ENCODE data around the gene ACYP2. TPM values are rescaled to one million over a fixed set of nuclear protein-coding genes. Genes with fewer than 3 reads are reported as not detected.

ACYP2 gene
- total RNA-seq, 1 donor from 2014 or later = 7.3 TPM

DNA sequence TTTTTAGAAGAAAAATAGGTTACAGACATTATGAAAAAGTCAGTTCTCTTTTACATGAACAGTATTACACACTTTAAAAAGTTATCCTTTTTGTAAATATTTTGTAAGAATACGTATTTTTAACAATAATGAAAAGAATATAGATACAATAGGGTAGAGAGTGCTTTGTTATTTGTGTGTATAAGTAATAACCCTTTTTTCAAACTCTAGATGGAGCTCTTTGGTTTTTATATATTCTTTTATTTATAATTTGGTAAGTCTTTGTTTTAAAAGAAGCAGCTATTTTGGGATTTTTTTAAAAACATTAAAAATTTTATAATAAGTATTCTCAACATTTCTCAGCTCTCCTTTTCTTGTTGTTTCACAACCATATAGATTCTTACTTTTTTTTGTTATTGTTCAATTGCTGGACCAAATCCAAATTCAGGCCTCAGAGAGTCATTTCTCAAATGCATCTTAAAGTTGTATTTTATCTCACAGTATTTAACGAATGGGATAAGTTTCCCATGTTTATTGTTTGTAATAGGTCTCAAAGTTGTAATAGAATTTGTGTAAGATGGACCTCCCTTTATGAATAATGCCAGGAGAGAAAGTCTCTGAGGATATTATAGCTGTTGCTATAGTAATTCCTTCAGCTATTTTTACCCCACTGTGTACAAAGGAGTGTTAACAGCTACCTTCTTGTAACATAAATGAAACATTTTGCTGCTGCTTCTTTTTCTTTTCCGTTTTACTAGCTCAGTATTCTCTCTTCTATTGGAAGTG is 46.4 kb downstream of the ACYP2 start:
- no peak for ATAC-seq

DNA sequence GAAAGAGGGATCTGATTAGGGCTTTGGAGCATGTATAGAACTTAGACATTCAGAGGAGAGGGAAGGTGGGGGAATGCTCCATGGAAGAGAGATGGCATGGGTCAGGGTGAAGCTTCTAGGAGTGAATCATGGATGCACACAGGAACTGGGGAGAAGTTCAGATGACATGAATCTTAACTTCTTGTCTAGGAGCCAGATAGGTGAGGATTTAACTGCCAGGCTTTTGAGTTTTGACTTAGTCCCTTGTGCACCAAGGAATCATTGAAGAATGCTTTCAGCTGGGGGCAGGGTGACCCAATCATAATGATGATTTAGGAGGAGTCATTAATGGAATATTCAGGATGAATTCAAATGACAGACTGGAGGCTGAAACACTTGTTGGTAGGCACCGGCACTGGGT is 48.7 kb downstream of the ACYP2 start:
- no peak for ATAC-seq

DNA sequence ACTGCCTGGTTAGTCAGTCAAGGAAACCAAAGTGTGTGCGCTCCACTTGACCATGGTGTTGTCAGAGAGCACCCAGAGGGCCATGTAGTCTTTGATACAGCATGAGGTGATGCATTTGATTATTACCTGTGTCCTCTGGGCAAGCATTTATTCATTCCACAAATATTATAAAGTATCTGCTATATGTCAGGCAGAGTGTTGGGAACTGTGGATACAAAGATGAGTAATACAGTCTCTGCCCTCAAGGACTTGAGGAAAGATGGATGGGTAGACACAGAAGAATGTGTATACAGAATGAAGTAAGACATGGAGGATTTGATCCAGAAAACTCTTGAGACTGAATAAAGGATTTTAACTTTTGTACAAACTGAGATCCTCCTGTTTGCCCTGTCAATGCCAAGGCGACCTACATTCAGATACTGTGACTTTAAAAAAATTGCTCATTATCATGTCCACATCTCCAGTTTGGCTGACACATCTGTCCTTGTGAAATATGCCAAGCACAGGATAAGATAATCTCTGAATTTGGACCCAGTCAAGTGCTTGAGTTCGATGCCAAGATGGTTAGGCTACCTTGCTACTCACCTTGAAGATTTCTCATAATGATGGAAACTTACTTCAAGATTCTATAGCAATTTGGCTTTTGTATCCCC is 50.8 kb downstream of the ACYP2 start:
- ATAC-seq = no peak

DNA sequence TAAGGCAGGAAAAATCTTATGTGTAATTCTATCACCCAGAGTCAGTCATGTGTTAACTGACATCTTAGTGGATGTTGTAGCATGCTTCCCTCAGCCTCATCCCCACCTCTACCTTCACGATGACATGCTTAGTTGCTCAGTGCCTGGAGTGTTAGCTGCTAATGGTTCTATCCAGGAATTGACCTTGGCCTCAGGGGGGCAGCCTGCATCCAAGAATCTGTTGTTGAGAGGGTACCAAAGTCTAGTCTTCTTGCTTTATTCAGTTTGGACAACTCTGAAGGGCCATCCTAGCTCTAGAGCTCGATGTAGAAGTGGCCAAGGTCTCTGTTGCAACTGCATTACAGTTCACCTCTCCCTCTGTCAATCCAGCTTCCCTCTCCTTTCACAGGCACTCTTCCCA is 61.2 kb downstream of the ACYP2 start:
- ATAC-seq = no peak

DNA sequence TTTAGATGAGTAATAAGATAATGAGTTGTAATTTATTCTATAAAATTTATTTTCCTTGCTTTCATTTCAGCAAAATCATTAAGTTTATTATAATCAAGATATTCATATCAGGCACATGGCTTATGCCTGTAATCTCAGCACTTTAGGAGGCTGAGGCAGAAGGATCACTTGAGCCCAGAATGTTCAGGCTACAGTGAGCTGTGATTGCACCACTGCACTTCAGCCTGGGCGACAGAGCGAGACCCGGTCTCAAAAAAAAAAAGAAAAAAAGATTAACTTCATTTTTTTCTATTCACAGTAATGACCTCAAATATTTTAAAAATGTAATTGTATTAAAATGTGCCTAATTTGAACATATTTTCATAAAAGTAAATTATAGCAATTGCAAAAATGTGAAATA is 67.9 kb downstream of the ACYP2 start:
- ATAC-seq = no peak

DNA sequence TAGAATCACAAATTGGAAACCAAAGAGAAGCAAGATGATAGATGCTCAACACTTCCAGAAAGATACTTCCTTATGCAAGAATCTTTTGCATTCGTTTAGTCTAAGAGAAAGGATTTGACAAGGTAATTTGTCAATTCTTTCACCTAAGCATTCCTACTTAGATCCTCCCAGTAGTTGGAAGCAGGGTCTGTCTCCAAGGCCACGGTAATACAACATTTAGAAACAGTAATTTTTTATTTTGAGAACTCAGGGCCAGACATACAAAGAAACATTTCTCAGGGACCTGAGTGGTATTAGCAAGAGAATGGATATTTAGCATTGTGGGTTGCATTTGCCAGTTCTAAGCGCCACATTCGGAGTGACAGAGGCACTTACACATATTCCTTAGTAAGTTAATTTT is 68.6 kb downstream of the ACYP2 start:
- ATAC-seq = no peak

DNA sequence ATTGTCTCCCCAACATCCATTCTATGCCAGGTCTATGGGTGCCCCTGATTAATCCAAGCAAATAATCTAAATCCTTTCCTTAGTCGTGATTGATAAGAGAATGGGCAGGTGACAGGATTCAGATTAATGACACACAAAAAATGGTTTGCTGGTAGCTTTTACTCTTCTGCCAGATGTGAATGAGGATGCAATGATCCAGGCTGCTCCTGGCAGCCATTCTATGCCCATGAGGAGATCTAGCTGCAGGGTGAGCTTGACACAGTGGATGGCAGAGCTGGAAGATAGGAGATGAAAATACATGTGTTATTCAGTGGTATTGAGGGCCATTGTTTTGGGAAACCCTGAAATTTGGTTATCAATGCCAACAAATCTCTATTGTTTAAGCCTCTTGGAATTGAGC is 69.7 kb downstream of the ACYP2 start:
- no peak for ATAC-seq

DNA sequence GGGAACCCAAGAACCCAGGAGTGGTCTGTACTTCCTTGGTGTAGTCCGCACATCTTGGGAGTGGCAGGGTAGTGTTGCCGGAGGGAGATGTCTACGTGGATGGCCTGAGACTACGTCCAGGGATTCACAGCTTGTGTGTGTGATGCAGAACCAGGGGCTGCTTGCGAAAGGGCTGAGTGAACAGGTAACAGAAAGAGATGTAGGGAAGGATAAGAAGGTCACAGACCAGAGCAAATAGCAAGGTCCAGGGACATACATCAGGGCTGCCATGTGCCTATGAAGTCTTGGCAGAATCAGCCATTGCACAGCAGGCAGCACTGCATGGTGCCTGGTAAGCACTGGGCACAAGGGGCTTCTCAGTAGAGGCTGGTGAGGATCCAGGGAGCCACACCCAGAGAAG is 71.9 kb downstream of the ACYP2 start:
- no peak for ATAC-seq

DNA sequence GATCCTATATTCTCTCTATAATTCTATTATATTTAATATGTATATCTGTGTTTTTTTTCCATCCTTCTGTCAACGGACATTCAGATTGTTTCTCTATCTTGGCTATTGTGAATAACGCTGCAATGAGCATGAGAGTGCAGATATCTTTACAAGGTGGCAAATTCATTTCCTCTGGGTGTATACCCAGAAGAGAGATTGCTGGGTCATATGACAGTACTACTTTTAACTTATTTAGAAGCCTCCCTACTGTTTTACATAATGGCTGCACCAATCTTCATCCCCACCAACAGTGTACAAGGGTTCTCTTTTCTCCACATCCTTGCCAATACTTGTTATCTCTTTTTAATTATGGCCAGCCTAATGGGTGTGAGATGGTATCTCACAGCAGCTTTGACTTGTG is 74.1 kb downstream of the ACYP2 start:
- no peak for ATAC-seq

DNA sequence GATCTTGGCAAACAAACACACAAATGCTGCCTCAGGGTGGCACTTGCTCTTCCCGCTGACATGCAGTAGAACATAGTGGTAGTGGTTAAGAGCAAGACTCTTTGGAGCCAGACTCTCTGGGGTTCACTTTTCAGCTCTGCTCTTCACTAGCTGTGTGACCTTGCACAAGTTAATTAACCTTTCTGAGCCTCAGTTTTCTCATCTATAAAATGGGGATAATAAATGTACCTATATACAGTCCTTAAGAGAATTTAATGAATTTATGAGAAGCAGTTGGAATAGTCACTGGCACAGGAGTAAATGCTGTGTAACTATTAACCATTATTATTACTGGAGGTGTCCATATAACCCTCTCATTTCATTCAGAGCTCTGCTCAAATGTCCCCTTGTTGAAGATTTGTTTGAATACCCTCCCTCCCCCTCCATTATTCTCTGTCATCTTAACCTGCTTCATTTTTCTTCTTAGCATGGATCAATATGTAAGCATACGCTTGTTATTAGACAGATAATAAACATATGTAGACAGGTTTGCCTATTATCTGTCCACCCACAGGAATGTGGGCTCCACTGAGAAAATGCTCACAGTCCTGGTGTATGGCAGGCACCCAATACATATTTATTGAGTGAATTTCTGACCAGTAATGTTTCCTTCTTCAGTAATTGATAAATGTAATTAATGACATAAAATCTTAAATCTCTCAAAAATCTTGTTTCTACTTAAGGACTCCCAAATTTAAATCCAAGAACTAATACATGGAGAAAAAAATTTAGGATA is 76.1 kb downstream of the ACYP2 start:
- ATAC-seq = no peak

DNA sequence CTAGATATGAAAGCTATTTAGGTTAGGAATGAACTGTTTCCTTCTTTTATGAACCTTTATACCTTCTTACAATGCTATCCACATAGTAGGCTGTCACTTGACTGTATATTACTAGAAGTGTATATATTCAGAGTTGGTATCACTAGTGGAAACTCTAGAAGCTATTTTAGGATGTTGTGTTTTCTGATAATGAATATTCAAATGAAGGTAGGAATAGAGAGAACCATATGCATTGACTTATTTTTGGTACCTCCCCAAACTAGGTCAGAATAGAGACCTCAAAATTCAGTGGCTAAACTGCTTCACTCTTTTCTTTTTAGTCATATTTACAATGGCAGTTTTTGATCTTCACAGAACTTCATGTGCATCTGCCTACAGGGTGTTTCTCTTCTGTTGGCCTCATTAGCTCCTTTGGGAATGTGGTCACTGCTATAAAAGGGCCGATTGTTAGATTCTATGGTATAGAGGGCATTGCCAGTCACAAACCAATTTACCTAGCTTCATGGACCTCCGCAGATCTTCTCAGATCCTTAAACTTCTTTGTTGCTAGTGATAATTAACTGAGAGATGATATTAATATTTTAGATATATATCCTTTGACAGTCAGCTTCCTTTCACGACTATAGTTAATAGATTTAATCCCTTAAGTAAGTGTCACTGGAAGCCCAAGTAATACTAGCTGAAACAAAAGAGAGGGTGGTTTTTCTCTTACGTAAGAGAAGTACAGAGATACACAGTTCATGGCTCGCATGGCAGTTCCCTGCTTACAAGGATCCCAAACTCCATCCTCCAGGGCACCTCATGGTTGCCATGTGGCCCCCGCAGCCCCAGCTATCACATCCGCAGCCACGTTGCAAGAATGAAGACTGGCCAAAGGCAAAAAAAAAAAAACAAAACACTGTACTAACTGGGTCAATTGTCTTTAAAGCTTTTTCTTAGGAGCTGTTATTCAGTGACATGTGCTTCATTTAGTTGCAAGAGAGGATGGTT is 79.6 kb downstream of the ACYP2 start:
- ATAC-seq = no peak

DNA sequence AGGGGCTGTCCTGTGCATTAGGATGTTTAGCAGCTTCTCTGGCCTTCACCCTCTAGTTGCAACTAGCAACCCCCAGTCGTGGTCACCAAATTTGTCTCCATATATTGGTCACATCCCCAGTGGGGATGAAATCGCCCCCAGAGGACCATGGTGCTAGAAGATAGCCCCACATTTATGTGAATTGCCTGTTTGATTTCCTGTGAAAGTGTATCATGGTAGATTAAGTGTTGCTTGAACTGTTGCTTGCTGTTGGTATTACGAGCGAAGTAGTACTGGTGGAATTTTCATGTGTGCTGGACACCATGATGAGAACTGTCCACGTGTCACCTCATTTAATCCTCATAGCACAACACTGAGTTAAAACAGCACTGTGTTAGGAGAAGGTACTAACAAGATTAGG is 81.2 kb downstream of the ACYP2 start:
- ATAC-seq = no peak

DNA sequence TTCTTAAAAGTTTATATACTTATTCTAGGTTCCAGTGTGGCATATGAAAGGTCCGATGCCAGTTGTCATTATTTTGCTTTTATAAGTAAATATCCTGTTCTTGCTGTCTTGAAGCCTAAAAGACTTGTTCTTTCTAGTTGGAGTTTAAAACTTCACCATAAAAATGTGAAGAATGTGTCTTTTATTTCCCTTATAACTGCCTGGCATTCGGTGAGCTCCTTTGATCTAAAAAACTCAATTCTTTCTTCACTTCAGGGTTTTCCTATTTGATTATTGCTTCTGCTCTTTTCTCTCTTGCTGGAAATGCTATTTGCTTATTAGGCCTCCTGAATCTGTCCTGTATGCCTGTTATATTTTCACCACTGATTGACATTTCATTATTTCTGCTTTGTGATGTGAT is 89.1 kb downstream of the ACYP2 start:
- no peak for ATAC-seq

DNA sequence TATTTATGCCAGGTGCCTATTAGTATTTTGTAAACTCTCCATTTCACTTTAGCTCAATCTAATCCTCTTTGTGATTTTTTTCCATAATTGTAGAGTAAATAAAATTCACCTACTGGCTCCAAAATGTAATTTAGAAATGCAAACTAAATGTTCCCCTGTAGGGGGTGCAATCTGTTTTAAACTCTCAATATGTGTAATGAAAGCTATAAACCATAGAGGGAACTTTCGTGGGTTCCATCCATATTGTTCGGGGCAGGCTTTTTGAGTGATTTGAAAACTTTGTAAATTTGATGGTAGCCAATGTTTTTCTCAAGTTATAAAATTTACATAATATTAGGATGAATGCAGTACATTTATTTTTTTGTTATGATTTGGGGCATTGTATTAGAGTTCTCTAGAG is 91.2 kb downstream of the ACYP2 start:
- ATAC-seq = no peak

DNA sequence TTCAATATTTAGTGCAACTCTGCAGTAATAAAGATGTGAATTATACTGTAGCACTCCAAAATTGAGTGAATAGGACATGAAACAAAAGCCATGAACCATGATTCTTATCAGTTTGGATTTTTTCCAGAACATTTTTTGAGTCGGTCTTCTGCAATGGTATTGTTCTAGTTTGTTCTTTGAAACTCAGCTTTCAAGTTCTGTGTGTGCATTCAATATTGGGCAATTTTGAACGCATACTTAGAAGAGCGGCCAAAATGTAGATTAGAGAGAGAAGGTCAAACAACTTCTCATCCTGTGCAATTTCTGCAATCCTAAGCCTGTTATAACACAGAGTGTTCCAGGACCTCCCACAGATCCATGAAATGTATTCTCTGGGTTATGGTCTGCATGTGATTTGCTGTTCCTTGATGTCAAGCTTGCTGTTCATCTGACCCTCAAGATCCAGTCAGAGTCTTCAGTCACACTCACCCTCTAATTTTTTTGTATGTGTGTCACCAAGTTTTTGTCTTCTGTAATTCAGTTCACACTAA is 92.3 kb downstream of the ACYP2 start:
- no peak for ATAC-seq

DNA sequence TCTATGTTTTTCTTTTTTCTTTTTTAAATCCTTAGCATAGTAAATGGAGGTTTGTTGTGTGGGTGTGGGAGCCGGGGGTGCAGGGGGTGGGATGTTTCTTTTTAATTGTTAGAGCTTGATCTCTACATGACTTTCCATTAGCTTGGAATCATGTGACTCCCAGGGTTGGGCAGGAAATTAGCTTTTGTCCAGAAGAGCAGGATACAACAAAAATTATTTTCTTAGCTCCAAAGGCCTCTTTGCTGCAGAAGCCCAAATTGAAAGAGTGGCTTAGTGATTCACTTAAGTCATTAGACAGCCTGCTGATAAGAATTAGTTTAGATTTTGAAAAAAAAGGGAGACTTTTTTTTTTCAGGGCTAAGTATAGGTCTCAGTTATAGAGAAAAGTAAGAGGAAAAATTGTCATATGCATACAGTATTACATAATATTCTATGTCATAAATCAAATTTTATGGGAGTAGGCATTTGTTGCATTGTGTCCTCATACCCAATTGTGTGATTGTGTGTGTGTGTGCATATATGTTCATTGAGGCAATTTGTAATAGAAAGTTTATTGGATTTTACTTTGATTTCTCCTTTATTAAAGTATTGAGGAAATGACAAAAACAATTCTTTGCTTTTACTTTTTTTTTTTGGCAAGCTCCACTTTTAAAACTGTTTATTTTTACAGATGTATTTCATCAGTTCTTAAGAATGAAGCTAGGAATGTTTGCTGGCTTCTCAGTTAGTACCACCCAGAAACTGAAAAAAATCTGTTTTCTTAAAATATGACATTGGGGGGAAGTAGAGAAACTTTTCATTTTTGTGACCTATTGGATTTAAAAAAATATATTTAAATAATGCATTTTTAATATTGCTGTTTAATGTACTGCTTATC is 93.2 kb downstream of the ACYP2 start:
- ATAC-seq = no peak

DNA sequence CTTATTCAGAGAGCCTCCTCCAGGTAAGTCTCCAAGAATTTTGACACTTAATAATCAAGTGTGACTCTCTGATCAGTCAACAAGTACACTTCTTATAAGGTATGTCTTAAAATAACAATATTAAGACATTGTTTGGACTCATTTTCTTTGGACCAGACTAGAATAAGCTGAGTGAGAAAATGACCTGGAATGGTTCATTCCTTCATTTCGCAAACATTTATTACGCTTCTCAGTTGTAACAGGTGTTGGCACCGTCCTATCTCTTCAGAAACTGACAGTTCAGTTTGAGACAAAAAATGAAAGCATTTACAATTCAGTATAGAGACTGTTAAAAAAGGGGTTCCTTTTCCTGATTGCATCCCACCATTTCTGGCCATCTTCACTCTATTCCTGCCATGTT is 94.0 kb downstream of the ACYP2 start:
- no peak for ATAC-seq

DNA sequence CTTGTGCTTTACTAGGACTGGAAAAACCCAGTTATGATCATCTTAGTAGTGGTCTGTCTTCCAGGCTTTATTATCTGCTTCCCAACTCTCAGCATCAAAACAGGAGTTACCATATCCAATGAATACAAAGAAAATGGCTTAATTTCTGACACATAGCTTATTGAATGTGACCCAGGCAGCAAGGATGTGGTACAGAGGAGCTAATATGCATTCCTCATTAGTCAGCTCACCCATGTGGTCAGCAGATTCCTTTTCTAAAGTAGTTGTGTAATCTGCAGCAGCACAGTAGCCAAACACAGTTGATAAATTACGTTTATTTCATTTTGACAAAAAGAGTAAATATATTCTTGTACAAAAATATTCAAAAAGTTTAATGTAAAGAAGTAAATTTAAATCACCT is 97.0 kb downstream of the ACYP2 start:
- ATAC-seq = no peak

DNA sequence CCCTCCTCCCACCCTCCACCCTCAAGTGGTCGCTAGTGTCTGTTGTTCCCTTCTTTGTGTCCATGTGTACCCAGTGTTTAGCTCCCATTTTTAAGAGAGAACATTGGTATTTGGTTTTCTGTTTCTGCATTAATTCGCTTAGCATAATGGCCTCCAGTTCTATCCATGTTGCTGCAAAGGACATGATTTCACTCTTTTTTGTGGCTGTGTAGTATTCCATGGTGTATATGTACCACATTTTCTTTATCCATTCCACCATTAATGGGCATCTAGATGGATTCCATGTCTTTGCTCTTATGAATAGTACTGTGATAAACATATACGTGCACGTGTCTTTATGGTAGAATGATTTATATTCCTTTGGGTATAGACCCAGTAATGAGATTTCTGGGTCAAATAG is 97.7 kb downstream of the ACYP2 start:
- ATAC-seq = no peak

DNA sequence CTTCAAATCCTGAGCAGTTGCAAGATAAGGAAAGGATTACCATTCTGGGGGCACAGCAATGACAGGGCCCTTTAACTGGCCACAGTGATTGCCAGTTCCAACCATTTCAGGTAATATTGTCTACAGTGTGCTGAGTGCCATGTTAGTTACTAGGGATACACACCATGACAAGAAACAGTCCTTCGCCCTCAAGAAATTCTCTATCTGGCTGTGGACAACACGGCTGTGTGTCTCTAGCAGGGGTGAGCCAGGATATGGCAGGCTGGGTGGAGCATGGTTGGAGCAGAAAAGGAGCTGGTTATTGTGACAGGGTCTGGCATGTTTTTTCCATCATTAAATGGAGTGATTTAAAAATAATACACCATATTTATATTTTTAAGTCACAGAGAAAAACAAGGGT is 109.6 kb downstream of the ACYP2 start:
- no peak for ATAC-seq

DNA sequence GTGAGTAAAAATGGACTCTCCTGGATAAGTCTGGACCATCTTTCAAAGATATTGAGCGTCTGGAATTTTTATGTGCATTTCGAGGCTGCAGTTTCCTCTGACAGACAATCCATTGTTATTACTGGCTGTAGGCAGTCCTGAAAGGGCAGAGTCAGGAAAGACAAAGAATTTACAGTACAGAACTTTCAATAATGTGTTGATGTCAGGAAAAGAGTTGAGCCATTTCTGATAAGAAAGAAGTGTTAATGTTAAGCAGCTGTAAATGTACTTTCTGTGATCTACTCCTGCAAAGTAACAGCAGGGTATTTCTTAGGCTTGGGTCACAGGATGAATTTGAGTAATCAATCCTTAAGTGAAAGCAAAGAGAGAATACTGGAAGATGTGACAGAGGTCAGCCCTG is 110.8 kb downstream of the ACYP2 start:
- no peak for ATAC-seq

All from esophagus mucosa (tissue), 1 donor.